ENCODE data around the gene AP4S1.
"Not testable (repeated sequence)": the region's sequence is repeated elsewhere in the genome, so short reads cannot be mapped to it uniquely, and the experiment has no call there.

Gene AP4S1, protein sequence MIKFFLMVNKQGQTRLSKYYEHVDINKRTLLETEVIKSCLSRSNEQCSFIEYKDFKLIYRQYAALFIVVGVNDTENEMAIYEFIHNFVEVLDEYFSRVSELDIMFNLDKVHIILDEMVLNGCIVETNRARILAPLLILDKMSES

GRCh38 chr14:31025367-31026076, at the start of gene AP4S1:
AP4S1 (plus strand) TSS chr14:31025649; CDS start chr14:31066197, 40,548 bp downstream.
- peak; percentile 26 to 54 (median 34) for DNase-seq

- DNase-seq: no peak
Measured at GRCh38 chr14:30977752-30978151, 47.7 kb upstream of the AP4S1 start.

- DNase-seq: not testable (repeated sequence)
Measured at GRCh38 chr14:30980106-30980704, 45.2 kb upstream of the AP4S1 start.

GRCh38 chr14:30980980-30981379, 44.5 kb upstream of the AP4S1 start:
- DNase-seq: no peak

DNA sequence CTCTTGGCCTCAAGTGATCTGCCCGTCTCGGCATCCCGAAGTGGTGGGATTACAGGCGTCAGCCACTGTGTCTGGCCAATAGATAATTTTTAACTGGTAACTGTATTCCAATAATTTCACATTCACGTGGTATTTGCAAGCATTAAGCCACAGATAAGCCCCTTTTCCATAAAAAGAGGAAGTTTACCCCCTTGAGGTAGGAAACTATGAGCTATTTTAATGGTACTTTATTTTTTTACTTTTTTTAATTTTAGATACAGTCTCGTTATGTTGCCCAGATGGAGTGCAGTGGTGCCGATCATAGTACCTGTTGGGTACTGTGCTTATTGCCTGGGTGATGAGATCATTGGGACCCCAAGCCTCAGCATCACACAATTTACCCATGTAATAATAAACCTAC, 42.9 kb upstream of the AP4S1 start:
- DNase-seq: no peak

DNA sequence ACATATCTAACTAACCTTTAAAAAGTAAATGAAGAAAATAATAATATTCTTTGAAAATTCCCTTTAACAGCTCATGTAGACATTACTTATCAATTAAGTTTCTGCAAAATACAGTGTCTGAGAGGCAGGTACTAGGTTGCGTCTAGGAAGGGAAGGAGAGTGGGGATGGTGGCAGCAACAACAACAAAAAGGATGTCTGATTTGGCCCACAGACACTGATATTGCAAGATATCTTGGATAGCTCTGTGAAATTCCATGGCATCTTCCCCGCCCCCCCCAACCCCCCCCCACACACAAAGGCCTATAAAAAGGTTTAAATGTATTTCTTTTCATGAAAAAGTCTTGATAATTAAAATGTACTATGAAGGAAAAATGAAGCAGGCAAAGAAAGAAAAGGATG, 41.6 kb upstream of the AP4S1 start:
- DNase-seq: no peak

DNA sequence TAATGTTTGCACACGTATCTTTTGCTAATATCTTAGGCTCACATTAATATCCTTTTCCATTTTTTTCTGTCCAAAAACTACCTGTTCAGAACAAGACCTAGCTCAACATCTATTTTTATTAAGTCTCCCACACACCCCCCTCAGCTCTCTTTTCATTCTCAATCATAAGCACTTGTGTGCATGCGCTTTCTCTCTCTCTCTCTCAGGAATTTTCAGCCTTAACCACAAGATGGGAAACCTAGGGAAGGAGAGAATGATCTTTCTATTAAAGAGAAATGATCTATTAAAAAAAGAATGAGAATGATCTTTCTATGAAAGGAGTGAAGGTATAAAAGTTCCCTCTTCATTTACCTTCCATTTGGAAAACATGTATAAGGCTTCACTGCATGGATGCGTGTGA, 39.7 kb upstream of the AP4S1 start:
- DNase-seq: no peak

GRCh38 chr14:30988509-30988908, 36.9 kb upstream of the AP4S1 start:
- DNase-seq: no peak

GRCh38 chr14:30990770-30991169, 34.7 kb upstream of the AP4S1 start:
- no peak for DNase-seq

- no peak for DNase-seq
Measured at GRCh38 chr14:30991408-30991807, 34.0 kb upstream of the AP4S1 start.

- no peak for DNase-seq
Measured at GRCh38 chr14:30993071-30993470, 32.4 kb upstream of the AP4S1 start.

DNA sequence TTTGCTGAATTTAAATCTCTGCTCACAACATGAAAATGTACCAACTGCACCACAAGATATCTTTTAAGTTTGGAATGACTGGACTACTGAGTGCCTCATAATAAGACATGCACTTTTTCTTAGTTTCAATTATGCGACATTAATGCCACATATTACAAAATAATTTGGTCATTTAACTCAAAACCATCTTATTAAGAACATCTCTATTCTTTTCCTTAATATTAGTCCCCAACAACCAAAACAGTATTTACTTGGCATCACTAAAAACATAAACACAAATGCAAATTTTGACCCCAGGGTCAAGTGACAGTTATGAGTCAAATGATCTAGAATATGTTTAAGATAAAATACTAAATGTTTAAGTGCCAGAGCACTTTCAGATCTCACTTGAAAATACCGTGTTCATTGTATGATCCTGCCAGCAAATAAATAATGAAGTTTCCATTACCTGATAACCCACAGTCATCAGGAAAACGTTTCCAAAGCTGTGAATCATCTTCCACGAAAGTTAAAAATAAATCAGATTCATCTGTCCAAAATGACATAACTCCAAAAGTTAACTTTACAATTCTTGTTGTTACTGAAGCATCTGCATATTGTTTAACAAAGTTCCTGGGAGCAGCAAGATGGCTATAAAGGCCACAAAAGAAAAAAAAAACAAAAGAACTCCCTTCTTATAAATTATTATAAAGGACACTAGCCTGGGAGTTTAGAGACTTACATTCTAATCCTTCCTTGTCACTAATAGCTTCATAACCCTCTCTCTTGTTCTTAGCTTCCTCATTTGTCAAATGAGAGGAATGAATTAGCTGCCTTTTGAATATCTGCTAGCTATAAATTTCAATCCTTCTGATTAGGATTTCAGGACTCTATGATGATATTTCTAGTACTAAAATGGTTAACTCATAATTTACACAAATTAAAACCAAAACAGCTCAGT, 30.5 kb upstream of the AP4S1 start:
- DNase-seq: no peak

GRCh38 chr14:30995689-30996088, 29.8 kb upstream of the AP4S1 start:
- DNase-seq: no peak

DNA sequence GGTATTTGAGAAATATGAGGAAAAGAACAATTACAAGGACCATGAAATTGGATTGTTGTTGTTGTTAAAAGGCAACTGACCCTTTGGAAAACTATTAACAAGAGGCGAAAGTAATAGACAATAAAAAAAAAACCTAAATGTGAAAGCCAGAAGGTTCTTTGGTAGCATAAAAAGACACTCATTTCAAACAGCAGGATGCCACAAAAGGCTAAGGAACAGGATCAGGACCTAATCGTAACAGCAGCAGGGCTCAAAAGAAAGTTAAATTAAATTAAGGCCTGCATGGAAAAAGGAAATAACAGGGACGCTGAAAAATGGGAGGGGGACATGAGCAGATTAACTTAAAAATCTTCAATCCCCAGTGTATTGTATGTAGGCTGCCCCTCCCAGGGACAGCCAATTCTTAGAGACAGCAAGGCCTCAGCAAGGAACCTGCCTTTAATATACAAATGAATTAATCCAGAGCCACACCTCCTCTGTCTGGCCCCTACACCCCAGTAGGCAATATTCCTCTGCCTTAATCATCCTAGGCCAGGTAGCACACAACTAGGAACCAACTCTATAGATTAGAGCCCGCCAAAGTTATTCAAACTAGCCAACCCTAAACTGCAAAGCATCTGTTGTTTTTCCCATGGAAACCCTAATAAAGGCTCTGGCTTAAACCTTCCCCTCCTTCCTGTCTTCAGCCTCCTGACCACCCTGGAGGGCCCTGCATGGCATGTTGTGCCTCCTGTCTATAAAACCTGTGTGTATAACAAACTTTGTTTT, 28.4 kb upstream of the AP4S1 start:
- no peak for DNase-seq

DNA sequence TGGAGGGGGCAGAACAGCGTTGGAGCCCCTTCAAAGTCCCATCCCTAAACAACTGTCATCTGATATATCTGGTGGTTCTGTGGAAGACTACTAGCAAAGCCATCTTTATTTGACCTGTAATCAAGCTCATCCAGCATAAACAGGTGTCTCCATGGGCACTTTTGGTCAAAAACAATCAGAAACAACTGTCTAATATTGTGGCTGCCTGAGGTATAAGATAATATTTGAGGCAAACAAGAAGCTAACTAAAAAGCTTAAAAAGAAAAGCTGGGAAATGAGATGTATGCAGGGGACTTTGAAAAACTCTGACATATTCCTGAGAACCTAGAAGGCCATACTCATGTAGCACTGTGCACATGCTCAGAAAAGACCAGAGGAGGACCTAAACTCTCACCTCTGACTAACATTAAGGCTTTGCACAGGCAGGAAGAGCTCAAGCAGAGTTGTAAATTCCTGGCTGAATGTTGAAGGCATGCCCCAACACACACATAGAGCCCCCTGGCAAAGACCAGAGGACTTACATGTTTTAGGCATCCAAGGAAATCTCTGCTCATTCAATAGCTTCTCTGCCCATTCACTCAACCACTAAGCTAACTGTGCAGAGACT, 27.2 kb upstream of the AP4S1 start:
- DNase-seq: no peak

- DNase-seq: no peak
Measured at GRCh38 chr14:30999038-30999773, 26.2 kb upstream of the AP4S1 start.

DNA sequence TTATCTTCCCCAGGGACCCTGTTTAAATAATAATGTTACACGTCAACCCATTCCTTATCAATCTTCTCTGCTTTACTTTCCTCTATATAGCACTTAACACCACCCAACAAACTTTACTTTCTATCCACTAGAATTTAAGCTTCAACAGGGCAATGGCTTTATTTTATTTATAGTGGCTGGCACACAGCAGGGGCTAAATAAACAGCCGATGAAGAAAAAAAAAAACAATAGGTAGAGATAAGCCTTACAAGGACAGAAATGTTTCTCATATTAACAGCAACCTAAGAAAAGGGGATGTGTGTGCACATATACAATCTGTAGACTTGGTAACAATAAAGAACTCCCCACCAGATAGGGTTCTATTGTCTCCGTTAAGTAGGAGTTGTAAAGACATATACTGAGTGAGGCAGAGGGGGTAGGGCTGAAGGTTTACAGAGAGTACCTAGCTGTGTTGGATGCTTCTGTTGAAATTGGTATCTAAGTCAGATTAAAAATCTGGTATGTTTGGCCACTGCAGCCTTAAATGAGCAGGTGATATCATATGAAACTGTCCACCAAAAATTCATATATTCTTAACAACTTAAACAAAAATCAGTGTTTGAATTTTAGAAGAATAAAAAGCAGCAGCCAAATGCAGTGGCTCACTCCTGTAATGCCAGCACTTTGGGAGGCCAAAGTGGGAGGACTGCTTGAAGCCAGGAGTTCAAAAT, 24.7 kb upstream of the AP4S1 start:
- DNase-seq: no peak

DNA sequence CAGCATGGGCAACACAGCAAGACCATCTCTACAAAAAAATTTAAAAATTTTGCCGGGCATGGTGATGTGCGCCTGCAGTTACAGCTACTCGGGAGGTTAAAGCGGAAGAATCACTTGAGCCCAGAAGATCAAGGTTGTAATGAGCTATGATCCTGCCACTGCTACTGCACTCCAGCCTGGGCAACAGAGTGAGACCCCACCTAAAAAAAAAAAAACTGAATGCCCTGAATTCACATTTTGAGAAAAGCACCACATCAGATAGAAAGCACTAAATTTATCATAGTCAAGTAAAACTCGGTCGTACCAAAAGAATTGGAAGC, 24.1 kb upstream of the AP4S1 start:
- DNase-seq: no peak

GRCh38 chr14:31003284-31003683, 22.2 kb upstream of the AP4S1 start:
- DNase-seq: no peak

- not testable (repeated sequence) for DNase-seq
Measured at GRCh38 chr14:31004007-31004406, 21.4 kb upstream of the AP4S1 start.

DNA sequence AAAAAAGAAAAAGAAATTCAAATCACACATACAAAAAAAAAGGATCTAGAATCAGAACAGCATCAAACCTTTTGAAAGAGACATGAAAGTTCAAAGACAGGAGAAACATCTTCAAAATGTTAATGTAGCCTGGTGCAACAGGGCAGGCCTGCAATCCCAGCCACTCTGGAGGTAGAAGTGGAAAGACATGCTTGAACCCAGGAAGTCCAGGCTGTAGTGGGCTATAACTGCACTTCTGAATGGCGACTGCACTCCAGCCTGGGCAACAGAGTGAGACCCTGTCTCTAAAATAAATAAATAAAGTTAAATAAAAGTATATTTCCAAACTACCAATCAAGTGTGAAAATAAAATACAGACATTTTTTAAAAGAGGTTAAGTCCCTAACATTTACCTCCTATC, 18.7 kb upstream of the AP4S1 start:
- DNase-seq: no peak

Data from activated naive CD4-positive, alpha-beta T cell (primary cell).